IgD-negative memory B cell (primary cell): ENCODE measurements around the gene HOXB13. TPM values are rescaled to one million over a fixed set of nuclear protein-coding genes. Genes with fewer than 3 reads are reported as not detected.

Experiments
- H3K27ac Mint-ChIP-seq, 3 donors: one replicate each; pipeline ENCODE4 v1.8.0; 2020 to 2022; ENCODE audit warnings: mild to moderate bottlenecking in 3 of 3, mixed read lengths in 3 of 3, moderate library complexity in 1 of 3
- H3K27me3 Mint-ChIP-seq: one replicate; pipeline ENCODE4 v1.8.0; 2021; ENCODE audit warnings: mixed read lengths
- H3K36me3 Mint-ChIP-seq: one replicate; pipeline ENCODE4 v1.8.0; 2020; ENCODE audit warnings: mild to moderate bottlenecking, mixed read lengths
- H3K4me1 Mint-ChIP-seq, 3 donors: one replicate each; pipeline ENCODE4 v1.8.0; 2020 to 2022; ENCODE audit warnings: mixed read lengths in 3 of 3, mild to moderate bottlenecking in 1 of 3
- H3K4me3 Mint-ChIP-seq, 4 donors: one replicate each; pipeline ENCODE4 v1.8.0; 2020 to 2022; ENCODE audit warnings: mild to moderate bottlenecking in 4 of 4, mixed read lengths in 4 of 4, moderate library complexity in 3 of 4
- H3K9me3 Mint-ChIP-seq, 3 donors: one replicate each; pipeline ENCODE4 v1.8.0; 2020 to 2021; ENCODE audit warnings: mixed read lengths in 3 of 3, mild to moderate bottlenecking in 1 of 3
- polyA plus RNA-seq: library from polyadenylated mRNA; unstranded; fragments of 300-500 nt; fragmentation: Illumina TruSeq; gene quantifications from one replicate; pipeline ENCODE4 v1.2.3, GENCODE V29; 2021

Gene HOXB13
- polyA plus RNA-seq, 1 donor from 2014 or later: not detected

DNA sequence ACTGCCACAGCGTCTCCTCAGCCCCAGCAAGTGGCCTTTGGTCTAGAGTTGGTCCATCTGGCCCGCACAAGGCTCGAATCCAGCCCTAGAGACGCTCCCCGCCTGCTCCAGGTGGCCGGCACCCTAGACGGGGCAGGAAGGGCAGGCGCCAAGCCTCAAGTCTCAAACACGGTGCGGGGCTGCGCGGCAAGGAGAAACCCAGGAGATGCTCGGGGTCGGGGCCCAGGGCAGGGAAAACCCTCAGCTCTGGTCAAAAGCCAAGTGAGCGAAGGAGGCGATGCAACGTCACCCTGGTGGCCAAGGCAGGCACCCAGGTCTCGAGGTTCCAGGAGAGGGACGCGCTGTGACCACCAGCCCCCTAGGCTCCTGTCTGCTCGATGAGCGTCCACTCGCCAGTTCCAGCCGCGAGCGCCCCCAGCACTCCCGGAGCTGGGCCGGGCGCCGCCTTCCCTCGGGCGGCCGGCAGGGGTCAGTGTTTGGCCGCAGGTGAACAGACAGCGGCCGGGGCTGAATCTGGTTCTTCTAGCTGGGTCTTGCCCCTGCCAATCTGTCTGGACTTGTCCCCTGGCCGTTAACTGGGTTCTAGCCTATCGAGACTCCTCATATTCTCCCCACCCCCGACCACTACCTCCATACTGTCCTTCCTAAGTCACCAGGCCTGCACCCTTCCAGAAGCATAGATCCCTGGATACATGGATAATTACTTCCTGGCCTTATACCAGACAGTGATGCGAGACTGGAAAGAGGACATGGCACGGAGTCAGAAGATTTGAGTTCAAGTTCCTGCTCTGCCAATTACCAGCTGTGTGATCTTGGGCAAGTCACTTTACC, 50.2 kb downstream of the HOXB13 start:
- Mint-ChIP-seq H3K27ac (peak overlapping the region in 1 of 3 donors; percentile 18), H3K9me3 (no peaks in the 10 kb centered on the region), H3K4me3 (peak overlapping the region in 2 of 4 donors; percentile 67 to 73), H3K27me3 (peaks cover 15% of the 10 kb centered on the region), H3K4me1 (no peaks in the 10 kb centered on the region), H3K36me3 (no peaks in the 10 kb centered on the region)

DNA sequence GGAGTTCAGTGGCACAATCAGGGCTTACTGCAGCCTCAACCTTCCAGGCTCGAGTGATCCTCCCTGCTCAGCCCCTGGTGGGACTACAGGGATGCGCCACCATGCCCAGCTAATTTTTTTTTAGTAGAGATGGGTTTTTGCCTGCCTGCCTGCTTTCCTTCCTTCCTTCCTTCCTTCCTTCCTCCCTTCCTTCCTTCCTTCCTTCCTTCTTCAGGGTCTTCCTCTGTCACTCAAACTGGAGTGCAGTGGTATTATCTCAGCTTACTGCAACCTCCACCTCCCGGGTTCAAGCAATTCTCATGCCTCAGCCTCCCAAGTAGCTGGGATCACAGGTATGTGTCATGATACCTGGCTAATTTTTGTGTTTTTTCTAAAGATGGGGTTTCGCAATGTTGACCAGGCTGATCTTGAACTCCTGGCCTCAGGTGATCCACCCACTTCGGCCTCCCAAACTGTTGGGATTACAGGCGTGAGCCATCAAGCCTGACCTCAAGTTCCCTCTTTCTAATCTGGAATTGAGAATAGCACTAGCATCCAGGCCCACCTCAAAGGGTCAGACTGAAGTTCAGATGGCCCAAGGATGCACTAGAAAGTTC, 51.5 kb downstream of the HOXB13 start:
- peaks cover 17% of the 10 kb centered on the region for H3K27me3 Mint-ChIP-seq
- H3K4me1 Mint-ChIP-seq: no peaks in the 10 kb centered on the region
- H3K36me3 Mint-ChIP-seq: no peaks in the 10 kb centered on the region
- H3K9me3 Mint-ChIP-seq: no peaks in the 10 kb centered on the region
- no peak overlapping the region for H3K4me3 Mint-ChIP-seq
- H3K27ac Mint-ChIP-seq: peak overlapping the region in 1 of 3 donors; percentile 73

Other genes starting within 250 kb of the HOXB13 start
- gene HOXB1, start 197.7 kb downstream of the HOXB13 start, polyA plus RNA-seq: not detected
- gene HOXB2, start 183.6 kb downstream of the HOXB13 start, polyA plus RNA-seq: 0.94 TPM
- gene HOXB4, start 150.4 kb downstream of the HOXB13 start, polyA plus RNA-seq: 0.14 TPM
- 0.34 TPM for gene HOXB3, start 138.5 kb downstream of the HOXB13 start, polyA plus RNA-seq
- gene HOXB5, start 135.0 kb downstream of the HOXB13 start, polyA plus RNA-seq: not detected
- gene HOXB6, start 123.8 kb downstream of the HOXB13 start, polyA plus RNA-seq: not detected
- gene HOXB7, start 117.7 kb downstream of the HOXB13 start, polyA plus RNA-seq: not detected
- not detected for gene HOXB8, start 113.5 kb downstream of the HOXB13 start, polyA plus RNA-seq
- not detected for gene HOXB9, start 102.4 kb downstream of the HOXB13 start, polyA plus RNA-seq
- gene PRAC1, start 6.2 kb downstream of the HOXB13 start, polyA plus RNA-seq: not detected
- not detected for gene PRAC2, start 5.6 kb downstream of the HOXB13 start, polyA plus RNA-seq
- gene TTLL6, start 88.5 kb upstream of the HOXB13 start, polyA plus RNA-seq: not detected
- 138 TPM for gene CALCOCO2, start 102.3 kb upstream of the HOXB13 start, polyA plus RNA-seq
- gene ATP5MC1, start 164.0 kb upstream of the HOXB13 start, polyA plus RNA-seq: 192 TPM
- 58.1 TPM for gene UBE2Z, start 179.7 kb upstream of the HOXB13 start, polyA plus RNA-seq
- 108 TPM for gene SNF8, start 216.1 kb upstream of the HOXB13 start, polyA plus RNA-seq
- gene GIP, start 239.8 kb upstream of the HOXB13 start, polyA plus RNA-seq: not detected